Activated CD4-positive, alpha-beta memory T cell treated with anti-CD3 and anti-CD28 coated beads for 36 hours (primary cell): ENCODE measurements around the gene NTRK1. TPM values are rescaled to one million over a fixed set of nuclear protein-coding genes. Genes with fewer than 3 reads are reported as not detected.

Source experiments
- CTCF ChIA-PET: fragments of 350-600 bp; sonication (Branson Sonifier 250); formaldehyde crosslinking; loops from one replicate; lab custom pipeline; 2021; ENCODE audit warnings: antibody characterized with exemption, inconsistent platforms; lab: Charles Lee
- POLR2A ChIA-PET: fragments of 350-600 bp; sonication (Branson Sonifier 250); formaldehyde crosslinking; loops from one replicate; lab custom pipeline; 2021; ENCODE audit warnings: antibody characterized with exemption; lab: Charles Lee
- DNase-seq: peaks from one replicate; pipeline ENCODE4 v3.0.0-alpha.2; 2020
- H3K27ac Mint-ChIP-seq: one replicate; pipeline ENCODE4 v1.8.0; 2021; ENCODE audit warnings: mixed read lengths
- H3K27me3 Mint-ChIP-seq: one replicate; pipeline ENCODE4 v1.8.0; 2021; ENCODE audit warnings: mixed read lengths
- H3K36me3 Mint-ChIP-seq: one replicate; pipeline ENCODE4 v1.8.0; 2021; ENCODE audit warnings: mixed read lengths
- H3K4me1 Mint-ChIP-seq: one replicate; pipeline ENCODE4 v1.8.0; 2021; ENCODE audit warnings: low read depth, mixed read lengths
- H3K4me3 Mint-ChIP-seq: one replicate; pipeline ENCODE4 v1.8.0; 2021; ENCODE audit warnings: mild to moderate bottlenecking, mixed read lengths
- H3K9me3 Mint-ChIP-seq: one replicate; pipeline ENCODE4 v1.8.0; 2021; ENCODE audit warnings: mixed read lengths
- intact Hi-C: fragments of 100-400 bp; cut with micrococcal nuclease; formaldehyde crosslinking; loops from one replicate; pipeline ENCODE4 v1.15.1; 2023
- total RNA-seq, 2 experiments: library from RNA; stranded (reverse); gene quantifications; one replicate each; pipeline ENCODE4 v1.2.3, GENCODE V29; 2021

NTRK1 gene
- total RNA-seq, 2 experiments from 2014 or later = 6.4 to 6.7 TPM

DNA sequence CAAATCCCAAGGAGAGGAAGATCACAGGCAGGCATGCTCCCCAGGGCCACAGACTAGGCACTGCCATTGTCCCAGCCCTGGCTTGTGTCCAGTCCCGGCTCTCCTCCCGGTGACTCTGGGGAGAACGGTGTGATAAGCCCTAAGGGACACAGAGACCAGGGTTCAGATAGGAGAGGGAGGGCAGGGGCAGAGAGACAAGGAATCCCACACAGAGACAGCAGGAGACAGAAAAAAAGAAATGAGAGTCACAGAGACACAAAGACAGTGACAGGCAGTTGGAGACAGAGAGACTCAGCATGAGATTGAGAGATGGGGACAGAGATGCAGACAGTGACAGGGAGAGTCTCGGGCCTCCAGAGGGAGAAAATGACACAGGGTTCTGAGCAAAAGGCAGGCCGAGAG, 2.1 kb upstream of the NTRK1 start:
- ChIA-PET CTCF (interaction anchor here (0.8 to 8.6 kb wide), 12 partner anchors 9 to 169 kb away, joined by 3 to 252 read pairs (median 11); partner anchors contain the start of genes ISG20L2, METTL25B and SH2D2A), POLR2A (interaction anchor here (0.7 to 2.6 kb wide), 4 partner anchors 11 to 130 kb away, joined by 3 to 8 read pairs (median 4); partner anchors contain the start of genes ISG20L2 and METTL25B)
- Mint-ChIP-seq H3K9me3 (no peaks in the 10 kb centered on the region), H3K27me3 (peaks cover 39% of the 10 kb centered on the region), H3K4me3 (no peak overlapping the region), H3K4me1 (peaks cover 35% of the 10 kb centered on the region), H3K27ac (no peak overlapping the region), H3K36me3 (no peaks in the 10 kb centered on the region)
- intact Hi-C loops = no loop called here
- DNase-seq = no peak

DNA sequence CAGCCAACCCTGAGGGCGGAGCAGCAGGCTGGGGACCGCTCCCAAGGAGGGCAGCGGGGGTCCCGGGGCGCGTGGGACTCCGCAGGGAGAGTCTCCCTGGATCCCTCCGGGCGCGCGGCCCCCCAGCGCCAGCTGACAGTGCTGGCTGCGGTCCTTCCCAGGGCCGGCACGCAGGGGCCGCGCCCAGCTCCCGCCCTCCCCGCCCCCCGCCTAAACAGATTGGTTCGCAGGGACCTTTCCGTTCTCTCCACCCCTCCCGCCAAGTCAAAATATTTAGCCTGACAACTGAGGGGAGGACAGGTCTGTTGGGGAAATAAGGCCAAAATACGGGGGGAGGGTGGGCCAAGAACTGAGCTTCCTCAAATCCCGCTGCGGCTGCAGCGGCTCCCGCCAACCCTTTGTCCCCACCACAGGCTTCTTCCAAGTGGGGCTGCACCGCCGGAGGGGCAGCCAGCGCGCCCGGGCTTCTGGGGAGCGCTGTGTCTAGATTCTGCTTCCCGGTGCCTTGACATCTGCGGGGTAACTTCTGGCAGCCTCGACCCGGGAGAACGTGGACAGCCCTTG, 1.6 kb upstream of the NTRK1 start, which contains the start of gene INSRR:
Gene INSRR (minus strand): TSS at position 159 of the 564 bp plus-strand sequence. CDS start 496 bp downstream, outside the sequence.
- ChIA-PET CTCF (interaction anchor here (0.8 to 8.6 kb wide), 29 partner anchors 10 to 215 kb away, joined by 3 to 252 read pairs (median 10); partner anchors contain the start of genes CRABP2, ISG20L2, METTL25B and PEAR1), POLR2A (interaction anchor here (0.7 to 3.9 kb wide), 6 partner anchors 11 to 57 kb away, joined by 3 to 29 read pairs (median 8); partner anchors contain the start of gene SH2D2A)
- peaks cover 44% of the 10 kb centered on the region for H3K27me3 Mint-ChIP-seq
- intact Hi-C loops = no loop called here
- no peaks in the 10 kb centered on the region for H3K36me3 Mint-ChIP-seq
- H3K4me3 Mint-ChIP-seq = peak within 1 kb of the TSS; percentile 68
- H3K9me3 Mint-ChIP-seq = no peaks in the 10 kb centered on the region
- DNase-seq = no peak
- peaks cover 40% of the 10 kb centered on the region for H3K4me1 Mint-ChIP-seq
- H3K27ac Mint-ChIP-seq = no peak within 1 kb of the TSS

DNA sequence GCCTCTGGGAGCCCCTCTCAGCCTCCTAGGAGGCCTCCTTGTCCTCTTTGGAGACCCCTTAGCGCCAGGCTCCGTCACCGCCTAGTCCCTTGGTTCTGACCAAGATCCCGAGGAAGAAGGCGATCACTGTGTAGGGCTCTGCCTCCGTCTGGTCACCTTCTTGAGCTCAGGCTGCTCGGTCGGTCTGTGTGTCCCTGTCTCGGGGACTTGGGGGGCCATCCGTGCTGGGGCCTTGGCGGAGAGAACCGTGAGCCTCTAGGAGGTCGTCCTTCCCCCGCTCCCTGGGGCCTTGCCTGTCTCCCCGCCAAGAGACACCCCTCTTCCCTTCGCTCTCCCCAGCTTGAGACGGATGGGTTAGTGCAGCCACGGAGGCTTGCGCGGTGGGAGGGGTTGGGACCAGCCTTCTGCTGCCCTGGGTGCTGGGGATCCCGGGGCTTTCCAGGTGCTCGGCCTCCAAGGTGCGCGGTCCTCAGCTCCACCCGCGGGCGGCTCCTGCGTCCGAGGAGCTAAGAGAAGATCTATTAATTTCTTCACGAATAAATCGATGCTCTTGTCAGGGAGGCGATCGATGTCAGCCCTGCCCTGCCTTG, 1.0 kb upstream of the NTRK1 start:
- Mint-ChIP-seq H3K27me3 (peaks cover 48% of the 10 kb centered on the region), H3K36me3 (no peaks in the 10 kb centered on the region), H3K27ac (no peak overlapping the region), H3K4me3 (peak overlapping the region; percentile 68), H3K9me3 (no peaks in the 10 kb centered on the region), H3K4me1 (peaks cover 43% of the 10 kb centered on the region)
- peak; percentile 34 for DNase-seq
- ChIA-PET CTCF (interaction anchor here (0.7 to 8.6 kb wide), 41 partner anchors 10 to 216 kb away, joined by 3 to 252 read pairs (median 7); partner anchors contain the start of genes CRABP2, ISG20L2, METTL25B and PEAR1), POLR2A (interaction anchor here (0.7 to 3.9 kb wide), 9 partner anchors 12 to 64 kb away, joined by 3 to 29 read pairs (median 7); partner anchors contain the start of gene SH2D2A)
- intact Hi-C loops = loop anchor here (1.0 to 5.0 kb wide), 6 partner anchors 21 to 172 kb away; partner anchors contain the start of gene SH2D2A

DNA sequence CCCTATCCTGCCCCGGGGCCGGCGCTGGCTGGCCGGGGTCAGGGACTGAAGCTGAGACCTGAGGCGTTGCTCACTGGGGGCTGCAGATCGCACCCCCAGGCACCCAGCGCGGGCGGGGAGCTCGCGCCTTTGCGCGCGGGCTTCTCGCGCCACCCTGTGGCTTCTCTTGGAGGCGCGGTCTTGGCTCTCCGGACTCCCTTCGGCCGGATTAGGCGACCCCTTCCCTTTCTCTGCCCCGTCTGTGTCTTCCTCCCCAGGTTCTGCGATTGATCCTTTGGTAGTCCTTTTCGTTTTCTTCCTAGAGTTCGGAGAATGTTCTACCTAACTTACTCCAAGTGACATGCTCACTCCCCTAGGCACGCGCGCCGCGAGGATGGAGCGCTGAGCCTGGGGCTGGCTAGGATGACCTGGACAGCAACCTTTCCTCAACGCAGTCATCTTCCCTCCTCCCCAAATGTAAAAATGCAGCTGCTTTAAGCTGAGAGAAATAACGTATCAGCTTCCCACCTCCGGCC, 495 bp upstream of the NTRK1 start:
- POLR2A ChIA-PET = interaction anchor here (0.9 to 3.9 kb wide), 8 partner anchors 13 to 64 kb away, joined by 3 to 29 read pairs (median 8); no protein-coding TSS in a partner anchor
- H3K9me3 Mint-ChIP-seq = no peaks in the 10 kb centered on the region
- DNase-seq = peak; percentile 66
- H3K27ac Mint-ChIP-seq = no peak overlapping the region
- no peaks in the 10 kb centered on the region for H3K36me3 Mint-ChIP-seq
- peaks cover 54% of the 10 kb centered on the region for H3K27me3 Mint-ChIP-seq
- CTCF ChIA-PET = interaction anchor here (0.7 to 8.6 kb wide), 43 partner anchors 9 to 216 kb away, joined by 3 to 252 read pairs (median 7); partner anchors contain the start of genes CRABP2, ISG20L2, METTL25B and PEAR1
- intact Hi-C loops = loop anchor here (1.0 to 5.0 kb wide), 6 partner anchors 21 to 173 kb away; partner anchors contain the start of gene SH2D2A
- H3K4me3 Mint-ChIP-seq = peak overlapping the region; percentile 68
- peaks cover 44% of the 10 kb centered on the region for H3K4me1 Mint-ChIP-seq

DNA sequence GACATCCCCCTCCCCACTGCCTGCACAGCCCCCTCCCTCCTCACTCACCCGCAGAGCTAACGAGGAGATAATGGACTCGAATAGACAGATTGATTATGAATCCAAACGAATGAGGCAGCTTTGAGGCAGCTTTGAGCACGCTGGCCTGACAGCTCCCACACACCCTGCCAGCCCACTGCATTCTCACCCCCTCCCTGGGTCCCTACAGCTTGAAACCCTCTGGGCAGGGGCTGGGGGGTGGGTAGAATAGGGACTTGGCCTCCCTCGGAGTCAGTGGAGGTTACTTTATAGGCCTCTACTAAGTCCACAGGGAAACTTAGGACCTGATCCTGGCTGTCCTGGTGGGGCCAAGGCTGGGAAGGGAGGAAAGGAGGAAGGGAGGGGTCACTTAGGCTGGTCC, 1.9 kb downstream of the NTRK1 start:
- H3K27ac Mint-ChIP-seq = peak overlapping the region; percentile 2
- POLR2A ChIA-PET = interaction anchor here (1.4 to 3.9 kb wide), 3 partner anchors 54 to 136 kb away, joined by 3 to 29 read pairs (median 5); no protein-coding TSS in a partner anchor
- no peak for DNase-seq
- no peaks in the 10 kb centered on the region for H3K36me3 Mint-ChIP-seq
- H3K4me1 Mint-ChIP-seq = peaks cover 59% of the 10 kb centered on the region
- peaks cover 58% of the 10 kb centered on the region for H3K27me3 Mint-ChIP-seq
- no peak overlapping the region for H3K4me3 Mint-ChIP-seq
- CTCF ChIA-PET = interaction anchor here (1.4 to 8.6 kb wide), 9 partner anchors 13 to 173 kb away, joined by 5 to 252 read pairs (median 78); partner anchors contain the start of genes ISG20L2, METTL25B, PEAR1 and SH2D2A
- no peaks in the 10 kb centered on the region for H3K9me3 Mint-ChIP-seq
- intact Hi-C loops = loop anchor here (5.0 kb wide), 2 partner anchors 45 to 175 kb away; partner anchors contain the start of gene SH2D2A

DNA sequence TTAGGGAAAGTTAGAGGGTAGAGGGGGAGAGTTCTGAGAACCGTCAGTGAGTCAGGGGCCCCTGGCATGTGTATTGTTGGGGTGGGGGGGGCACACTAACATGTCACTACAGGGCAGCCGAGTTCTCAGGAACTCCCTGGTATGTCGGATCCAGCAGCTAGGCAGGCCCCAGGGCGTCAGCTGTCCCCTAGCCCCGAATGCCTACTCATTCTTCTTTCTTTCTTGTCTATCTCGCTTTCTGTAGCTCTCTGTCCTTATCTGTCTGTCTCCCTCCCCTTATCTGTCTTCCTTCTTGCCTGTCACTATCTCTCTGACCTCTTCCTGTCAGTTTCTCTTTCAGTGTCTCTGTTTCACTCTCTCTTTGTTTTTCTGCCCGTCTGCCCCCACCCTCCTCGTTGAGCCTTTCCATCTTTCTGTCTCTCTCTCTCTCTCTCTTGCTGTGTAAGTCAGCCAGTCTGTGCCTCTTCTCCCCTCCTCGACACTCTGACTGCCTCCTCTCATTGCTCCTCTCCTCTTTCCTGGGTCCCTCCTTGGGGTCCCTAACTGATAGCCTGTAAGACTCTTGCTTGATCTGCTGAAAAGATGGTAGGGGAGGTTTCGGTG, 2.4 kb downstream of the NTRK1 start:
- peaks cover 53% of the 10 kb centered on the region for H3K27me3 Mint-ChIP-seq
- peak overlapping the region; percentile 2 for H3K27ac Mint-ChIP-seq
- H3K4me3 Mint-ChIP-seq = no peak overlapping the region
- ChIA-PET CTCF (interaction anchor here (4.1 to 8.6 kb wide), 5 partner anchors 14 to 174 kb away, joined by 39 to 252 read pairs (median 121); partner anchors contain the start of genes ISG20L2 and METTL25B), POLR2A (interaction anchor here (1.5 to 3.9 kb wide), 2 partner anchors 55 to 61 kb away, joined by 5 to 29 read pairs; no protein-coding TSS in a partner anchor)
- intact Hi-C loops = loop anchor here (5.0 kb wide), 2 partner anchors 46 to 176 kb away; partner anchors contain the start of gene SH2D2A
- no peaks in the 10 kb centered on the region for H3K9me3 Mint-ChIP-seq
- DNase-seq = peak; percentile 66
- no peaks in the 10 kb centered on the region for H3K36me3 Mint-ChIP-seq
- H3K4me1 Mint-ChIP-seq = peaks cover 59% of the 10 kb centered on the region

DNA sequence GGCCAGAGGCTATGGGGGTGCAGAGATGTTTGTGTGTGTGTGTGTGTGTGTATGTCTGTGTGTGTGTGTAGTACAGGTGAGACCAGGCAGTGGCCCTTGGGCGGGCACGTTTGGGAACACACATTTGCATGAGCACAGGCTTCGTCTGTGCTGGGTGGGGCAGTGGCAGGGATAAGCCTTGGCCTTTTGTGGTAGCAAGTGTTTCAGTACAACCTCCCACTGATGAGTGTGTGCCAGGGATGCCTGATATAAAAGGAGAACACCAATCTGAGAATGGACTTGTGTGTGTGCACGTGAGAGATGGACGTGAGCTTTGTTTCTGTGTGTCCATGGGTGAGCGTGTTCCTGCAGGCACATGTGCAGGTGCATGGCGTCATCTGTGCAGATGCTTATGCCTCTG, 3.0 kb downstream of the NTRK1 start:
- intact Hi-C loops = loop anchor here (5.0 kb wide), 2 partner anchors 46 to 176 kb away; partner anchors contain the start of gene SH2D2A
- Mint-ChIP-seq H3K27ac (no peak overlapping the region), H3K27me3 (peaks cover 47% of the 10 kb centered on the region), H3K9me3 (no peaks in the 10 kb centered on the region), H3K4me1 (peaks cover 57% of the 10 kb centered on the region), H3K36me3 (no peaks in the 10 kb centered on the region), H3K4me3 (no peak overlapping the region)
- no peak for DNase-seq
- POLR2A ChIA-PET = no interaction called here
- CTCF ChIA-PET = interaction anchor here (1.3 to 8.6 kb wide), 4 partner anchors 26 to 137 kb away, joined by 3 to 252 read pairs (median 134); partner anchors contain the start of genes ISG20L2 and METTL25B

DNA sequence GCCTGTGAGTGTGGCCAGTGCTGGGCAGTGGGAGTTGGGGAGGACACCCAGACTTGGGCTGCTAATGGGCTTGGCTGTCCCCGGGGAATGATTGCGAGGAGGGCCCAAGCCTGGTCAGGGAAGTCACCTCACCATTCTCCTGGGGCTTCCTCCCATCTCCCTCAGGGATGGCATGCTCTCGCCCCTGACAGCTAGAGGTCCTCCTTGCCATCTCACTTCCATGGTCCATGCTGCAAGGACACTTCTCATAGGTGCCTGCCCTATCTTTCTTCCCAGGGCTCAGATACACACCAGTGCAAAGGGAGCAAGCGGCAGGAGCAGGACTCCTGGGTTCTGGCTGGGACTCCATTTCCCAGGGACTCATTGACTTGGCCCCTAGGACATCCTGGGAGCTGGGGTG, 4.1 kb downstream of the NTRK1 start:
- H3K9me3 Mint-ChIP-seq = no peaks in the 10 kb centered on the region
- H3K27ac Mint-ChIP-seq = no peak overlapping the region
- ChIA-PET POLR2A (no interaction called here), CTCF (interaction anchor here (0.5 to 7.3 kb wide), 6 partner anchors 9 to 138 kb away, joined by 3 to 147 read pairs (median 3); partner anchors contain the start of genes ISG20L2 and METTL25B)
- no peak overlapping the region for H3K4me3 Mint-ChIP-seq
- H3K36me3 Mint-ChIP-seq = no peaks in the 10 kb centered on the region
- intact Hi-C loops = loop anchor here (5.0 kb wide), 2 partner anchors 47 to 177 kb away; partner anchors contain the start of gene SH2D2A
- no peak for DNase-seq
- H3K4me1 Mint-ChIP-seq = peaks cover 51% of the 10 kb centered on the region
- H3K27me3 Mint-ChIP-seq = peaks cover 41% of the 10 kb centered on the region

DNA sequence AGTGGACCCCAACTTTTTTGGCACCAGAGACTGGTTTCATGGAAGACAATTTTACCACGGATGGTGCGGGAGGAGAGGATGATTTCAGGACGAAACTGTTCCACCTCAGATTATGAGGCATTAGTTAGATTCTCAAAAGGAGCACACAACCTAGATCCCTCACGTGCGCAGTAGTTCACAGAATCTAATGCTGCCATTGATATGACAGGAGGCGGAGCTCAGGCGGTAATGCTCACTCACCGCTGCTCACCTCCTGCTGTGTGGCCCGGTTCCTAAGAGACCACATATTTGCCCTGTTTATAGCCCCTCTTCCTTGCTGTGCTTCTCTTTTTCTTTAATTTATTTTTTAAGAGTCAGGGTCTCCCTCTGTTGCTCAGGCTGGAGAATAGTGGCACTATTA, 4.6 kb downstream of the NTRK1 start:
- no peaks in the 10 kb centered on the region for H3K36me3 Mint-ChIP-seq
- no peak for DNase-seq
- H3K9me3 Mint-ChIP-seq = no peaks in the 10 kb centered on the region
- H3K27me3 Mint-ChIP-seq = peaks cover 39% of the 10 kb centered on the region
- H3K27ac Mint-ChIP-seq = no peak overlapping the region
- H3K4me3 Mint-ChIP-seq = no peak overlapping the region
- peaks cover 50% of the 10 kb centered on the region for H3K4me1 Mint-ChIP-seq
- CTCF ChIA-PET = interaction anchor here (1.0 to 7.3 kb wide), 3 partner anchors 9 to 138 kb away, joined by 3 to 121 read pairs (median 3); partner anchors contain the start of genes ISG20L2 and METTL25B
- intact Hi-C loops = no loop called here
- POLR2A ChIA-PET = no interaction called here

DNA sequence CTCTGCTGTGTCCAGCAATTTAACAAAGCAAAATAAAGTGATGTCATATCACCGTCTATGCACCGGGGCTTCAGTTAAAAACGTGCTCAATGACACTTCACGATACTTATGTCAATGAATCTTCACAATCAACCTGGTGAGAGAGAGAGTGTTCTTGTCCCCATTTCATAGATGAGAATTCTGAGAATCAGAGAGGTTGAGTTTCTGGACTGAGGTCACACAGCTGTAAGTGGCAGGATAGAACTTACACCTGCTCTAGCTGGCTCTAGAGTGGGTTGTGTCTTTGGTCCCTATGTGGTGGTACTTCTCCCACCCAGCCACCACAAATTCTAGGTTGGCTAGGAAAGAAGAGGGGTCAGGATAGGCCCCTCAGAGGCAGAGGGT, 5.2 kb downstream of the NTRK1 start:
- Mint-ChIP-seq H3K4me3 (no peak overlapping the region), H3K4me1 (peaks cover 54% of the 10 kb centered on the region), H3K9me3 (no peaks in the 10 kb centered on the region), H3K36me3 (no peaks in the 10 kb centered on the region), H3K27me3 (peaks cover 37% of the 10 kb centered on the region), H3K27ac (no peak overlapping the region)
- ChIA-PET CTCF (interaction anchor here (1.0 kb wide), 2 partner anchors 10 to 140 kb away, joined by 3 read pairs; no protein-coding TSS in a partner anchor), POLR2A (no interaction called here)
- intact Hi-C loops = no loop called here
- no peak for DNase-seq
